IMR-90 (cell line): Measurements from ENCODE around the gene ZNF335. TPM values are rescaled to one million over a fixed set of nuclear protein-coding genes. Genes with fewer than 3 reads are reported as not detected.

ENCODE experiments used
- ATAC-seq: fragments of 200-7000 bp; cut with Tn5 transposase; 2 replicates; pipeline ENCODE4 v1.9.1; 2020; ENCODE audit warnings: low read depth, mild to moderate bottlenecking, moderate library complexity
- BruUV-seq: library from RNA; stranded (reverse); fragments of 400-500 nt; replicated peaks from 2 replicates; lab custom pipeline; 2021; lab: Mats Ljungman, UMichigan
- CTCF ChIA-PET: fragments of 300-600 bp; formaldehyde crosslinking; extraction: SDS; loops from one replicate; lab custom pipeline; 2021; ENCODE audit warnings: antibody characterized with exemption; lab: Yijun Ruan, JAX
- POLR2A ChIA-PET: fragments of 300-600 bp; sonication (Branson Sonifier 250); formaldehyde crosslinking; loops from one replicate; lab custom pipeline; 2022; ENCODE audit warnings: antibody characterized with exemption; ENCODE audit not compliant: unreplicated experiment; lab: Charles Lee
- DNase-seq: peaks from one replicate; pipeline ENCODE4 v3.0.0; 2013
- H2AFZ ChIP-seq: replicated peaks from 2 replicates; pipeline ENCODE3; 2013; ENCODE audit warnings: low read length, mild to moderate bottlenecking; ENCODE audit not compliant: poor library complexity
- H2AK5ac ChIP-seq: 2 replicates; pipeline ENCODE4 v1.6.1; 2013; ENCODE audit warnings: low read depth, low read length, inconsistent platforms
- H2AK9ac ChIP-seq: replicated peaks from 2 replicates; pipeline ENCODE3; 2013; ENCODE audit warnings: mild to moderate bottlenecking, low read depth, low read length, moderate library complexity; ENCODE audit not compliant: poor library complexity
- H2BK120ac ChIP-seq: 2 replicates; pipeline ENCODE4 v1.6.1; 2013; ENCODE audit warnings: low read depth, low read length, inconsistent platforms
- H2BK15ac ChIP-seq: 3 replicates; pipeline ENCODE4 v1.6.1; 2013; ENCODE audit warnings: low read depth, low read length, inconsistent platforms
- H2BK20ac ChIP-seq: 2 replicates; pipeline ENCODE4 v1.6.1; 2013; ENCODE audit warnings: low read depth, mild to moderate bottlenecking, inconsistent platforms, low read length, moderate library complexity
- H2BK5ac ChIP-seq: 2 replicates; pipeline ENCODE4 v1.6.1; 2013; ENCODE audit warnings: mild to moderate bottlenecking, low read depth, low read length, inconsistent platforms; ENCODE audit not compliant: poor library complexity, severe bottlenecking
- H3K14ac ChIP-seq: replicated peaks from 2 replicates; pipeline ENCODE4 v1.6.1; 2013; ENCODE audit warnings: low read depth, low read length, inconsistent platforms
- H3K18ac ChIP-seq: 2 replicates; pipeline ENCODE4 v1.6.1; 2013; ENCODE audit warnings: low read depth, low read length, control low read depth
- H3K23ac ChIP-seq: 2 replicates; pipeline ENCODE4 v1.6.1; 2013; ENCODE audit warnings: low read depth, low read length, inconsistent platforms
- H3K27ac ChIP-seq: 2 replicates; pipeline ENCODE4 v1.5.1; 2013; ENCODE audit warnings: mild to moderate bottlenecking, control low read depth, low read length; ENCODE audit not compliant: insufficient read depth
- H3K27me3 ChIP-seq: 2 replicates; pipeline ENCODE4 v1.6.1; 2013; ENCODE audit warnings: low read length; ENCODE audit not compliant: control insufficient read depth, insufficient read depth
- H3K36me3 ChIP-seq: 2 replicates; pipeline ENCODE4 v1.6.1; 2013; ENCODE audit warnings: low read length, mixed read lengths; ENCODE audit not compliant: control insufficient read depth, insufficient read depth
- H3K4ac ChIP-seq: 2 replicates; pipeline ENCODE4 v1.6.1; 2013; ENCODE audit warnings: low read depth, low read length, inconsistent platforms
- H3K4me1 ChIP-seq: 2 replicates; pipeline ENCODE4 v1.6.1; 2013; ENCODE audit warnings: low read length, mixed read lengths; ENCODE audit not compliant: control insufficient read depth, insufficient read depth
- H3K4me2 ChIP-seq: 2 replicates; pipeline ENCODE4 v1.6.1; 2013; ENCODE audit warnings: low read depth, mild to moderate bottlenecking, control low read depth, low read length, moderate library complexity
- H3K4me3 ChIP-seq: 2 replicates; pipeline ENCODE4 v1.5.1; 2013; ENCODE audit warnings: low read depth, mild to moderate bottlenecking, control low read depth, low read length, moderate library complexity; ENCODE audit not compliant: insufficient read depth
- H3K56ac ChIP-seq: 2 replicates; pipeline ENCODE4 v1.6.1; 2013; ENCODE audit warnings: low read length, inconsistent platforms; ENCODE audit not compliant: insufficient read depth; ENCODE audit errors: extremely low read depth
- H3K79me1 ChIP-seq, 2 experiments: 2 replicates each; pipeline ENCODE4 v1.6.1; 2013; ENCODE audit warnings: low read length in 2 of 2, inconsistent platforms in 1 of 2, low read depth in 1 of 2
- H3K9ac ChIP-seq: 2 replicates; pipeline ENCODE4 v1.6.1; 2013; ENCODE audit warnings: low read depth, low read length, control low read depth
- H3K9me1 ChIP-seq: 2 replicates; pipeline ENCODE4 v1.6.1; 2013; ENCODE audit warnings: low read length, inconsistent platforms; ENCODE audit not compliant: insufficient read depth
- H3K9me3 ChIP-seq: 2 replicates; pipeline ENCODE4 v1.6.1; 2013; ENCODE audit warnings: low read length; ENCODE audit not compliant: control insufficient read depth, insufficient read depth
- H4K20me1 ChIP-seq: 2 replicates; pipeline ENCODE4 v1.6.1; 2013; ENCODE audit warnings: low read length, inconsistent platforms; ENCODE audit not compliant: insufficient read depth
- H4K5ac ChIP-seq: 2 replicates; pipeline ENCODE4 v1.6.1; 2013; ENCODE audit warnings: mild to moderate bottlenecking, low read depth, low read length, control low read depth
- H4K8ac ChIP-seq, 2 experiments: 2 replicates each; pipeline ENCODE4 v1.6.1; 2013; ENCODE audit warnings: low read depth in 2 of 2, low read length in 2 of 2, control low read depth in 1 of 2, inconsistent platforms in 1 of 2
- H4K91ac ChIP-seq: 2 replicates; pipeline ENCODE4 v1.6.1; 2013; ENCODE audit warnings: low read depth, low read length, inconsistent platforms; ENCODE audit not compliant: insufficient read depth
- CEBPB ChIP-seq: IDR thresholded peaks from 2 replicates; pipeline ENCODE4 v1.6.1; 2012; ENCODE audit warnings: low read depth, low read length, improper control_type of control experiment
- CHD1 ChIP-seq: IDR thresholded peaks from 2 replicates; pipeline ENCODE4 v1.6.1; 2012; ENCODE audit warnings: low read depth, low read length, improper control_type of control experiment
- MAZ ChIP-seq: IDR thresholded peaks from 2 replicates; pipeline ENCODE4 v1.6.1; 2012; ENCODE audit warnings: low read depth, mild to moderate bottlenecking, low read length, improper control_type of control experiment, moderate library complexity, borderline replicate concordance
- MXI1 ChIP-seq: IDR thresholded peaks from 2 replicates; pipeline ENCODE4 v1.6.1; 2012; ENCODE audit warnings: low read depth, mild to moderate bottlenecking, low read length, moderate library complexity, borderline replicate concordance
- POLR2A ChIP-seq: IDR thresholded peaks from 2 replicates; pipeline ENCODE4 v1.6.1; 2012; ENCODE audit warnings: mild to moderate bottlenecking, low read depth, low read length
- RAD21 ChIP-seq: IDR thresholded peaks from 2 replicates; pipeline ENCODE4 v1.6.1; 2012; ENCODE audit warnings: low read length, improper control_type of control experiment
- RCOR1 ChIP-seq: IDR thresholded peaks from 2 replicates; pipeline ENCODE4 v1.6.1; 2012; ENCODE audit warnings: mild to moderate bottlenecking, low read length, improper control_type of control experiment; ENCODE audit not compliant: insufficient replicate concordance
- SMC3 ChIP-seq: fragments of 150-350 bp; IDR thresholded peaks from 2 replicates; pipeline ENCODE4 v1.6.1; 2016; ENCODE audit warnings: low read depth, mild to moderate bottlenecking, antibody characterized with exemption, low read length, moderate library complexity
- WGBS, 2 experiments: methylation state at CpG; one replicate each; pipeline versions ENCODE4 v1.1.5 to v1.1.7; 2013; ENCODE audit warnings: missing lambda C conversion rate in 2 of 2; ENCODE audit not compliant: insufficient read length in 1 of 2; ENCODE audit errors: extremely low coverage in 2 of 2; 5-methylcytosine and 5-hydroxymethylcytosine counted together
- dilution Hi-C: fragments of 300-500 bp; cut with HindIII; formaldehyde crosslinking; loops from one replicate; pipeline ENCODE4 v1.14.3; 2018; ENCODE audit warnings: low sequenced_read_pairs; ENCODE audit not compliant: unreplicated experiment
- in situ Hi-C: fragments of 300-500 bp; cut with MboI; formaldehyde crosslinking; loops from 3 replicates; pipeline ENCODE4 v1.14.3; 2019; ENCODE audit warnings: low sequenced_read_pairs, inconsistent platforms, mixed read lengths
- intact Hi-C: fragments of 100-400 bp; cut with micrococcal nuclease; formaldehyde crosslinking; loops from 2 replicates; pipeline ENCODE4 v1.10.0; 2022
- polyA plus RNA-seq, 3 experiments: library from polyadenylated mRNA; depleted of rRNA; stranded (reverse); fragments of >200 nt; gene quantifications; 2 replicates each; pipeline ENCODE4 v1.2.3, GENCODE V29; 2012; ENCODE audit warnings: low replicate concordance in 1 of 3
- total RNA-seq: library from RNA; depleted of rRNA; stranded (reverse); fragments of >200 nt; gene quantifications from 2 replicates; pipeline ENCODE4 v1.2.3, GENCODE V29; 2012; rRNA removed

The ZNF335 gene
- total and polyA plus RNA-seq, 2 of the 4 experiments (the other 2 are of a cell fraction): 11.8 to 17.8 TPM

DNA sequence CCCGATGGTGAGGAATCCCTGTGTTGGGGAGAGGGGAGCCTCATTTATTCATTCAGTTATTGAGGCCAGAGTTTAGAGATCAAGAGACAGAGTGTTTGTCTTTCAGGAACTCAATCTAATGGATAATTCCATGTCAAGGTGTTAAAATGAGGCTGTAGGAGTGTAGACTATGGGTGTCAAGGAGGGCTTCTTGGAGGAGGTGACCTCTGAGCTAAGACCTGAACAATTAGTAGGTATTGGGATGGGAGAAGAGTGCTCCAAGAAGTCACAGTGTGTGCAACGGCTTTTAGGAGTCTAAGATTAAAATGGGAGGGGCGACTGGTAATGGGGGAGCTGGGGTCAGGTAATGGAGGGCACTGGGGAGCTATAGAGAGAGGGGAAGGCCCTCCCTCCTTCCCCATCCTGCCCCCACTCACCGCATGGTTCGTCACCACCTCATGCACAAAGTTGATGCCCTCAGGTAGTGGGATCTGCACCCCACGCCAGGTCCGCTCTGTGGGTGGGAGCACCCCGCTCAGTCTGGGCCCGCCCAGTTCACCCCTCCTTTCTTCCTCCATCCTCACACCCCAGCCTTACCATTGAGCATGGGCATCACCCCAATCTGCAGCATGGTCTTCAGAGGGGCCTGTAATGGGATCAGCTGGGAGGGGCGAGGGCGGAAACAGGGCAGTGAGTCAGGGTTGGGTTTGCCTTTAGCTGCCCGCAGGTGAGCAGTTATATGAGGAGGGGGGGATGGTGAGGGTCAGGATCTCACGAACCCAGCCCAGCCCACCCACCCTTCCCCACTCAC lies 72.8 kb downstream of the ZNF335 start:
- H3K14ac ChIP-seq: no peak overlapping the region
- H3K9me1 ChIP-seq: no peaks in the 10 kb centered on the region
- H4K91ac ChIP-seq: no peak overlapping the region
- no peaks in the 10 kb centered on the region for H3K27me3 ChIP-seq
- H2AFZ ChIP-seq: no peak overlapping the region
- H2AK9ac ChIP-seq: peak overlapping the region; percentile 48
- no peaks in the 10 kb centered on the region for H4K20me1 ChIP-seq
- H3K4me2 ChIP-seq: no peak overlapping the region
- TF ChIP-seq MAZ (no peak), CEBPB (no peak), CHD1 (no peak), RCOR1 (no peak), MXI1 (no peak), RAD21 (no peak), SMC3 (no peak), POLR2A (no peak)
- H3K9me3 ChIP-seq: no peaks in the 10 kb centered on the region
- ATAC-seq: no peak
- intact Hi-C loops: no loop called here
- H3K4me3 ChIP-seq: no peak overlapping the region
- H3K56ac ChIP-seq: no peak overlapping the region
- H3K9ac ChIP-seq: no peak overlapping the region
- no peak overlapping the region for H3K4ac ChIP-seq
- H3K79me1 ChIP-seq: peaks cover 0 to 14% of the 10 kb centered on the region in 2 experiments; a peak in 1 of 4 replicates
- H4K8ac ChIP-seq: no peak overlapping the region
- no peak overlapping the region for H3K27ac ChIP-seq
- dilution Hi-C loops: no loop called here
- H3K23ac ChIP-seq: no peak overlapping the region
- H2BK15ac ChIP-seq: no peak overlapping the region
- H2BK120ac ChIP-seq: no peak overlapping the region
- no CpG with 5 or more reads among the region's 13 CpGs for WGBS, 2 experiments
- in situ Hi-C loops: no loop called here
- H2BK20ac ChIP-seq: no peak overlapping the region
- no peak overlapping the region for H2BK5ac ChIP-seq
- no peak overlapping the region for H3K18ac ChIP-seq
- H3K4me1 ChIP-seq: no peaks in the 10 kb centered on the region
- CTCF ChIA-PET: no interaction called here
- no peak overlapping the region for H2AK5ac ChIP-seq
- H4K5ac ChIP-seq: no peak overlapping the region
- BruUV-seq: TSS peak; percentile 39
- H3K36me3 ChIP-seq: peaks cover 54% of the 10 kb centered on the region
- POLR2A ChIA-PET: interaction anchor here (1.0 kb wide), 1 partner anchor 9 kb away, joined by 5 read pairs; no protein-coding TSS in a partner anchor
- no peak for DNase-seq

Other genes with a start within 250 kb of the ZNF335 start
- not detected in 2 replicates for gene SPINT4, start 249.9 kb downstream of the ZNF335 start, total RNA-seq
- gene SPINT4, start 249.9 kb downstream of the ZNF335 start, polyA plus RNA-seq (2012; rRNA removed): not detected in 2 replicates
- gene WFDC3, start 180.3 kb downstream of the ZNF335 start, total RNA-seq: 0.18 TPM in 1 of 2 replicates, not detected in the other
- 0.87 and 1.4 TPM in 2 replicates for gene WFDC3, start 180.3 kb downstream of the ZNF335 start, polyA plus RNA-seq (2012; rRNA removed)
- gene DNTTIP1, start 180.2 kb downstream of the ZNF335 start, total RNA-seq: 17.8 and 19.4 TPM in 2 replicates
- gene DNTTIP1, start 180.2 kb downstream of the ZNF335 start, polyA plus RNA-seq (2012; rRNA removed): 51.0 and 53.7 TPM in 2 replicates
- gene UBE2C, start 159.6 kb downstream of the ZNF335 start, total RNA-seq: 43.4 and 43.6 TPM in 2 replicates
- gene UBE2C, start 159.6 kb downstream of the ZNF335 start, polyA plus RNA-seq (2012; rRNA removed): 120 and 124 TPM in 2 replicates
- 0.28 TPM in 1 of 2 replicates, not detected in the other for gene TNNC2, start 144.9 kb downstream of the ZNF335 start, total RNA-seq
- gene TNNC2, start 144.9 kb downstream of the ZNF335 start, polyA plus RNA-seq (2012; rRNA removed): 0.46 and 0.53 TPM in 2 replicates
- gene SNX21, start 138.4 kb downstream of the ZNF335 start, total RNA-seq: 10.0 and 11.1 TPM in 2 replicates
- 17.9 and 19.2 TPM in 2 replicates for gene SNX21, start 138.4 kb downstream of the ZNF335 start, polyA plus RNA-seq (2012; rRNA removed)
- 27.8 and 29.8 TPM in 2 replicates for gene ACOT8, start 114.8 kb downstream of the ZNF335 start, total RNA-seq
- 47.5 and 54.3 TPM in 2 replicates for gene ACOT8, start 114.8 kb downstream of the ZNF335 start, polyA plus RNA-seq (2012; rRNA removed)
- 8.1 and 8.6 TPM in 2 replicates for gene ZSWIM3, start 114.6 kb downstream of the ZNF335 start, total RNA-seq
- 2.8 and 3.3 TPM in 2 replicates for gene ZSWIM3, start 114.6 kb downstream of the ZNF335 start, polyA plus RNA-seq (2012; rRNA removed)
- gene ZSWIM1, start 91.0 kb downstream of the ZNF335 start, total RNA-seq: 7.8 and 10.0 TPM in 2 replicates
- 4.2 and 4.6 TPM in 2 replicates for gene ZSWIM1, start 91.0 kb downstream of the ZNF335 start, polyA plus RNA-seq (2012; rRNA removed)
- 0.18 TPM in 1 of 2 replicates, not detected in the other for gene SPATA25, start 84.6 kb downstream of the ZNF335 start, total RNA-seq
- gene SPATA25, start 84.6 kb downstream of the ZNF335 start, polyA plus RNA-seq (2012; rRNA removed): 0.36 and 1.0 TPM in 2 replicates
- gene NEURL2, start 81.0 kb downstream of the ZNF335 start, total RNA-seq: 0.56 and 1.1 TPM in 2 replicates
- 2.0 and 2.5 TPM in 2 replicates for gene NEURL2, start 81.0 kb downstream of the ZNF335 start, polyA plus RNA-seq (2012; rRNA removed)
- gene CTSA, start 80.9 kb downstream of the ZNF335 start, total RNA-seq: 19.0 and 30.3 TPM in 2 replicates
- 290 and 312 TPM in 2 replicates for gene CTSA, start 80.9 kb downstream of the ZNF335 start, polyA plus RNA-seq (2012; rRNA removed)
- 5.0 and 5.4 TPM in 2 replicates for gene PLTP, start 60.0 kb downstream of the ZNF335 start, total RNA-seq
- gene PLTP, start 60.0 kb downstream of the ZNF335 start, polyA plus RNA-seq (2012; rRNA removed): 53.5 and 55.8 TPM in 2 replicates
- gene PCIF1, start 37.5 kb downstream of the ZNF335 start, total RNA-seq: 5.4 and 6.1 TPM in 2 replicates
- 17.8 and 18.3 TPM in 2 replicates for gene PCIF1, start 37.5 kb downstream of the ZNF335 start, polyA plus RNA-seq (2012; rRNA removed)
- gene MMP9, start 36.7 kb upstream of the ZNF335 start, total RNA-seq: under 0.01 TPM in 2 replicates
- gene MMP9, start 36.7 kb upstream of the ZNF335 start, polyA plus RNA-seq (2012; rRNA removed): 0.16 and 0.17 TPM in 2 replicates
- not detected in 2 replicates for gene SLC12A5, start 57.0 kb upstream of the ZNF335 start, total RNA-seq
- gene SLC12A5, start 57.0 kb upstream of the ZNF335 start, polyA plus RNA-seq (2012; rRNA removed): 2.2 and 3.4 TPM in 2 replicates
- gene NCOA5, start 117.8 kb upstream of the ZNF335 start, total RNA-seq: 20.6 and 22.5 TPM in 2 replicates
- gene NCOA5, start 117.8 kb upstream of the ZNF335 start, polyA plus RNA-seq (2012; rRNA removed): 17.0 and 17.4 TPM in 2 replicates
- gene CD40, start 146.1 kb upstream of the ZNF335 start, total RNA-seq: 0.28 and 0.36 TPM in 2 replicates
- gene CD40, start 146.1 kb upstream of the ZNF335 start, polyA plus RNA-seq (2012; rRNA removed): 0.52 and 0.92 TPM in 2 replicates